Measurements from ENCODE around the gene TRIP13.

- no peak for TF ChIP-seq CTCF (IDR thresholded peaks at IDR 0.05 in 4 of 5, conservative IDR thresholded peaks at IDR 0.05 in 1 of 5)
- no peak for TF ChIP-seq POLR2A (IDR thresholded peaks at IDR 0.05)
These were observed 5.9 kb upstream of the TRIP13 start for GRCh38 chr5:886716-887325.

All from gastrocnemius medialis (tissue), 4 donors.